Activated CD8-positive, alpha-beta memory T cell treated with anti-CD3 and anti-CD28 coated beads for 24 hours (primary cell): Measurements from ENCODE around the gene CCL11.

Source experiments
- DNase-seq: peaks from one replicate; pipeline ENCODE4 v3.0.0-alpha.2; 2020

The CCL11 gene

GRCh38 chr17:34257986-34258326 lies 27.6 kb upstream of the CCL11 start:
- DNase-seq: no peak

GRCh38 chr17:34259146-34259545 lies 26.4 kb upstream of the CCL11 start:
- no peak for DNase-seq

DNA sequence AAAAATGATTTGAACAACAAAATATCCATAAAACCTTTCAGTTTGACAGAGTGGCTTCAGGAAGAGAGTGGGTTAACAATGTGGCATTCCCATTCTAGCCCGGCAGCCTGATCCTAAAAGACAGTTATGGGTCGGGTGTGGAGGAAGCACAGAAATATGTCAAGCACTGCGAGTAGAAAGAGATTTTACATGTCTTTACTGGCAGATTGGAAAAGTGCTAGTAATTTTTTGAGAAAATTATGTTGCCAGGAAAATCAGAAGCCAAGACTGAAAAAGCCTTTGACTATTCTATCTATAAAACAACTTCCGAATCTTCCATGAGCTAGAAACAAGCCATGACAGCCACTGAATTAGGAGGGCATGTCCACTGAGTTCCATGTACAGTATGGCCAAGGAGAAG lies 24.7 kb upstream of the CCL11 start:
- no peak for DNase-seq

GRCh38 chr17:34261568-34262337 lies 23.8 kb upstream of the CCL11 start:
- DNase-seq: no peak

GRCh38 chr17:34265711-34266110 lies 19.8 kb upstream of the CCL11 start:
- DNase-seq: no peak

- DNase-seq: no peak
These were observed 15.6 kb upstream of the CCL11 start, which contains the start of gene CCL7 for GRCh38 chr17:34269969-34270368. TSS of gene CCL7 (plus strand) at chr17:34270221. CDS start at chr17:34270291, 70 bp downstream.

- no peak for DNase-seq
These were observed 9.7 kb upstream of the CCL11 start for GRCh38 chr17:34275881-34276280.

- no peak for DNase-seq
These were observed 8.7 kb upstream of the CCL11 start for GRCh38 chr17:34276826-34277225.

- no peak for DNase-seq
These were observed 2.0 kb upstream of the CCL11 start for GRCh38 chr17:34283571-34283970.

- no peak for DNase-seq
These were observed 2.3 kb downstream of the CCL11 start for GRCh38 chr17:34287875-34288274.

DNA sequence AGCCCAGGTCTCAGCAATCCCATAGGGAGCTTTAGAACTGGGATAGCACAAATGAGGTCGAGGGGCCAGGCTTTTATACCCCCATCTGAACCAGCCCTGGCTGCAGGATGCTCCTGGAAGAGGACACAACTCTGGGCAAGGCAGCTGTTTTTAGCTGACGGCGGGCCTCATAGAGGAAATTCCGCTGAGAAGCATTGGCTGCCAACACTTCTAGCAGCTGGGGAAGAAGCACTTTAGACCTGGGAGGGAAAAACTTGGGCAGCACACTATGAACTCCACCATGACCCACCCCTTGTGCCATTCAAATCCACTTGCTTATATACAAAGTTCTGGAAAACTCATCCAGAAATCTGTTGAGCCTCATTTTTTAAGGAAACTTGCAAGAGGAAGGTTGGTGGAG lies 5.0 kb downstream of the CCL11 start:
- no peak for DNase-seq

- no peak for DNase-seq
These were observed 6.3 kb downstream of the CCL11 start for GRCh38 chr17:34291721-34292348.

GRCh38 chr17:34299027-34299426 lies 13.5 kb downstream of the CCL11 start:
- DNase-seq: no peak

GRCh38 chr17:34299956-34300577 lies 14.5 kb downstream of the CCL11 start:
- no peak for DNase-seq

DNA sequence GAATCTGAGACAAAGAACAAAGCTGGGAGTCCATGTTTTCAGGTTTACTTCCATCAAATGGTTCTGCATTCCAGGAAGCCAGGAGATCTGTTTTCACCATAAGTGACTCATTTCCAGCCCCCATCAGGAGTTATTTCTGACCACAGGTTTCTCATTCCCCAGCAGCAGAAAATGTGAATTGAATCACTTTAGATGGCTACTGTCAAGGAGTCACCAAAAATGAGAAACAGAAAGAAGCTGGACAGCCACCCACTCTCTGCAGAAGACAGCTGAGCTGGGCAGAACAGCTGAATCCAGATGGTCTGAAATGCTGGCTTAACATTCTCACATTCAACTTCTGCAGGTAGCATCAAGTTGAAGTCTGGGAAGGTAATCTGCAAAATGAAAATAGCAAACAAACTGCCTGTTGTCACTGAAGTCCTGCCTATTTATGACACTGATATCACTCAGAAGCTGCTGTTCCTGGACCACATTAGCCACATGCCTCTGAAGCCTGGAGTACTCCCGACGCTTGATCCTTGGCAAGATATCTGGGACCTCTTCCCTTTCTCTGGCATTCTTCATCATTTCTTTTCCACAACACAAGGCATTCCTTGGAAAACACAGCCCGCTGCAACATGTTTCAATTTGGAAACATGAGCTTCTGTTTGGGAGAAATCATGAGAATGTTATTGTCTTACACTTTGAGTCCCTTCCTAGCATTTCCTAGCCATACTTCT lies 15.3 kb downstream of the CCL11 start:
- DNase-seq: no peak

- DNase-seq: no peak
These were observed 16.4 kb downstream of the CCL11 start for GRCh38 chr17:34301986-34302385.

- DNase-seq: no peak
These were observed 17.1 kb downstream of the CCL11 start for GRCh38 chr17:34302636-34303035.

DNA sequence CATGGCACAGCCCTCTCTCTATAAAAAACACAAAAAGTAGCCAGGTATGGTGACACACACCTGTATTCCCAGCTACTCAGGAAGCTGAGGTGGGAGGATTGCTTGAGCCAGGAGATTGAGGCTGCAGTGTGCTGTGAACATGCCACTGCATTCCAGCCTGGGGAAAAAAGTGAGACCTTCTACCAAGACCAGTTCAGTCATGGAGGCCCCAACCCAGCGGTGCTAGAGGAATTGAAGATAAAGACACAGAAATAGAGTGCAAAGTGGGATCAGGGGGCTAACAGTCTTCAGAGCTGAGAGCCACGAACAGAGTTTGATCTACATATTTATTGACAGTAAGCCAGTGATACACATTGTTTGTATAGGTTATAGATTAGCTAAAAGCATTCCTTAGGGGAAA lies 18.1 kb downstream of the CCL11 start:
- DNase-seq: no peak

DNA sequence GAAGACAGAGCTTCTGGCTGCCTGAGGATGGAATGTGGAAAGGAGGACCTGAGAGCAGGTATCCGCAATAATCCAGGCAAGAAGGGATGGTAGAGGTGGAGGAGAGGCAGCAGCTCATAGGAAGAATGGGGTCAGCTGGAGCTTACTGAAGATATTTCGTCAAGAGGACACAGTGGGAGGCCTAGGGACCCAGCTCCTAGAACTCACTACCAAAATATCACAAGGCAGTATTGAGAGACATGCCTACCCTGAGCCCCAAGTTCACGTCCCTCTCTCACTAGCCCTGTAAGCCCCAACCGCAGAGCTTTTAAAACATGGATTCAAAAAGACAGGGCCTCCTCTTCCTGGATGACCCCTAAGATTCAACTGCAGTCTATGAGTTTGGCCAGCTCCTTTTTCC lies 19.5 kb downstream of the CCL11 start:
- no peak for DNase-seq

- no peak for DNase-seq
These were observed 20.1 kb downstream of the CCL11 start for GRCh38 chr17:34305606-34306005.

GRCh38 chr17:34306466-34306865 lies 20.9 kb downstream of the CCL11 start:
- DNase-seq: no peak

DNA sequence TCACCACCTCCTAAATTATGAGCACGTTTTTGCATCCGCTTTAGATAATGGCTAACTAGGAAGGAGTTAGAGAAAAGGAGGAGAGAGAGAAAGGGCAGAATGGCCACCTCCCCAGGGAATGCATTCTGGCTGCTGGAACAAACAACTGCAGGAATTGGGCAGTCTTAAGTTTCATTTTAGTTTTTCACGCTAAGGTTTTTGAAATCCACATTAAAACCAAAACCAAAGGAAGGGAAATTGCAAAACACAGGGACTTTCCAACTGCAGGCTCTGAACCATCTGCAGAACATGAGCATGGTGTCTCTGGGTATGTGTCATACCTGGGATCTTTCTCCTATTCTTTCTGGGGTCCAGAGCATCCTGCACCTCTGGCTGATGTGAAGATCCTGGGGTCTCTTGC lies 21.6 kb downstream of the CCL11 start:
- DNase-seq: no peak

DNA sequence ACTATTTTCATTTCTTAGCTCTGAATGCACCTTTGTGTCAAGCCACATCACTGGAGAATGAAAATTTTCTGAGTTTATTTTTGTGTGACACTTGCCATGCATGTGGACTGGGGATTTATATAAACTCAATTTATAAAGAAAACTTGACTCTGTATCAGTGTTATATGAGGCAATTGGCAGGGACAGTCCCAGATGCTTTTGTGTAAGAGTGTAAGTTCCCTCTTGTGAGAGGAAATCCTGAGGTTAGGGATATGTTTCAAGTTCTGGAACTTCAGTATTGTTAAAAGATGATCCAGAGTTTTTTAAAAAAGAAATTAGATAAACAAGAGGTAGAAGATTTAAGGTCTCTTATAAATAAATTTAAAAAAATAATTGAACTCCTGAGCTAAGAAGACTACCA lies 22.8 kb downstream of the CCL11 start:
- DNase-seq: no peak

- no peak for DNase-seq
These were observed 25.7 kb downstream of the CCL11 start for GRCh38 chr17:34311291-34311690.
